ENCODE results near the gene SLC35B2. TPM values are rescaled to one million over a fixed set of nuclear protein-coding genes. Genes with fewer than 3 reads are reported as not detected.

The SLC35B2 gene
- total RNA-seq, 1 donor from 2014 or later = 77.0 TPM

- Mint-ChIP-seq H3K36me3 (ENCODE audit: unreplicated experiment) (peaks cover 52% of the 10 kb centered on the region), H3K27ac (ENCODE audit: unreplicated experiment) (no peak overlapping the region), H3K4me3 (ENCODE audit: unreplicated experiment) (peak overlapping the region; percentile 93), H3K27me3 (ENCODE audit: unreplicated experiment) (no peaks in the 10 kb centered on the region), H3K9me3 (ENCODE audit: unreplicated experiment) (no peaks in the 10 kb centered on the region), H3K4me1 (ENCODE audit: unreplicated experiment) (peaks cover 45% of the 10 kb centered on the region)
- TF ChIP-seq, protein P1, sequence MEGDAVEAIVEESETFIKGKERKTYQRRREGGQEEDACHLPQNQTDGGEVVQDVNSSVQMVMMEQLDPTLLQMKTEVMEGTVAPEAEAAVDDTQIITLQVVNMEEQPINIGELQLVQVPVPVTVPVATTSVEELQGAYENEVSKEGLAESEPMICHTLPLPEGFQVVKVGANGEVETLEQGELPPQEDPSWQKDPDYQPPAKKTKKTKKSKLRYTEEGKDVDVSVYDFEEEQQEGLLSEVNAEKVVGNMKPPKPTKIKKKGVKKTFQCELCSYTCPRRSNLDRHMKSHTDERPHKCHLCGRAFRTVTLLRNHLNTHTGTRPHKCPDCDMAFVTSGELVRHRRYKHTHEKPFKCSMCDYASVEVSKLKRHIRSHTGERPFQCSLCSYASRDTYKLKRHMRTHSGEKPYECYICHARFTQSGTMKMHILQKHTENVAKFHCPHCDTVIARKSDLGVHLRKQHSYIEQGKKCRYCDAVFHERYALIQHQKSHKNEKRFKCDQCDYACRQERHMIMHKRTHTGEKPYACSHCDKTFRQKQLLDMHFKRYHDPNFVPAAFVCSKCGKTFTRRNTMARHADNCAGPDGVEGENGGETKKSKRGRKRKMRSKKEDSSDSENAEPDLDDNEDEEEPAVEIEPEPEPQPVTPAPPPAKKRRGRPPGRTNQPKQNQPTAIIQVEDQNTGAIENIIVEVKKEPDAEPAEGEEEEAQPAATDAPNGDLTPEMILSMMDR (IDR thresholded peaks at IDR 0.05) = no peak
- no peak for DNase-seq (ENCODE audit: extremely low spot score, unreplicated experiment)
These were observed 8.1 kb downstream of the SLC35B2 start for GRCh38 chr6:44249082-44249748.

GRCh38 chr6:44248579-44248978 is 8.7 kb downstream of the SLC35B2 start:
- DNase-seq (ENCODE audit: extremely low spot score, unreplicated experiment) = no peak
- peaks cover 49% of the 10 kb centered on the region for H3K36me3 Mint-ChIP-seq (ENCODE audit: unreplicated experiment)
- H3K4me3 Mint-ChIP-seq (ENCODE audit: unreplicated experiment) = peak overlapping the region; percentile 93
- no peaks in the 10 kb centered on the region for H3K9me3 Mint-ChIP-seq (ENCODE audit: unreplicated experiment)
- TF ChIP-seq, protein P1 (IDR thresholded peaks at IDR 0.05) = no peak
- no peaks in the 10 kb centered on the region for H3K27me3 Mint-ChIP-seq (ENCODE audit: unreplicated experiment)
- peak overlapping the region; percentile 96 for H3K27ac Mint-ChIP-seq (ENCODE audit: unreplicated experiment)
- H3K4me1 Mint-ChIP-seq (ENCODE audit: unreplicated experiment) = peaks cover 39% of the 10 kb centered on the region

DNA sequence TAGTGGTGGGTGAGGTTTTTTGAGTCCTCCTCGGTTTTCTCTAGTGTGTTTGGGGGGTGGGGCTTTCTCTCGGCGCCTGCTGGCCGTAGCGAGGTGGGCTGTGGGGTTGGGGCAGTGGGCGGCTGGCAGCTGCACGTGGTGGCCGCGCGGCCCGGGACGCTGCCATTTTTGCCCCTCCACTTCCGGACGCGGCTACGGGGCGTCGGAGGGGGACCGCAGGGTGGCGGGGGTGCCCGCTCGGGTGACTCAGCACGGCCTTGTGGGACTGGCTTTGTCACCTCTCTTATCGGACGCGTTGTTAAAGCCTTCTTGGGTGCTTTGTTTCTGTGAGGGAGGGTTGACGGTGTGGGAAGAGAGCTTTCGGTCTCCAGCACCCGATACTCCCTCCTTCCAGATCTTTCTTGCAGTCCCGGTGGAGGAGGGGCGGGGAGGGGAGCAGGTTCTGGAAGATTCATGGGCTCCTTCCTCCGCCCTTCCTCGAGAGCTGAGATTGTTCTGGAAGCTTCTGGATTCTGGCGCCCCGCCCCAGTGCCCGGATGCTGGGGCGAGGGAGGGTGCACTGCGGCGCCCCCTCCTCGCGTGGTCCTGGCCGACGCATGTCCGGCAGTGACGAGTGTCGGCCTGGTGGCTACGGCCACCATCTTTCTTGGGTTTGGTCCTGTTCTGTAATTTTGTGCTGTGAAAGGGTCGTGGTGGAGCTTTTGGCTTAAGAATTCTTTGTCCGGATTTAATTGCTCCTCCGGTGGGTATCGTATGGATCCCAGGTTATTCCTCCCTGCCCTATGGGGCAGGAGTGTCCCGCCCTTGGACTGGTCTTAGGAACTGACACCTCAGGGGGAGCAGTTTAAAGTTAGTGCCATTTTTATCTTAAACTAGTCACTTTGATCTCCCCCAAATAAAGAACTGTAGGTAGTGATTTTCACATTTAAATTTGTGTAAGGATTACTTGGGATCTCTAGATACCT is 9.7 kb downstream of the SLC35B2 start:
- H3K9me3 Mint-ChIP-seq (ENCODE audit: unreplicated experiment) = no peaks in the 10 kb centered on the region
- H3K4me3 Mint-ChIP-seq (ENCODE audit: unreplicated experiment) = peak overlapping the region; percentile 93
- no peak for DNase-seq (ENCODE audit: extremely low spot score, unreplicated experiment)
- TF ChIP-seq, protein P1 (IDR thresholded peaks at IDR 0.05) = no peak
- peak overlapping the region; percentile 96 for H3K27ac Mint-ChIP-seq (ENCODE audit: unreplicated experiment)
- no peaks in the 10 kb centered on the region for H3K27me3 Mint-ChIP-seq (ENCODE audit: unreplicated experiment)
- H3K36me3 Mint-ChIP-seq (ENCODE audit: unreplicated experiment) = peaks cover 39% of the 10 kb centered on the region
- H3K4me1 Mint-ChIP-seq (ENCODE audit: unreplicated experiment) = peaks cover 31% of the 10 kb centered on the region

- Mint-ChIP-seq H3K27me3 (ENCODE audit: unreplicated experiment) (no peaks in the 10 kb centered on the region), H3K4me1 (ENCODE audit: unreplicated experiment) (peaks cover 31% of the 10 kb centered on the region), H3K4me3 (ENCODE audit: unreplicated experiment) (peak within 1 kb of the TSS; percentile 93), H3K27ac (ENCODE audit: unreplicated experiment) (peak within 1 kb of the TSS; percentile 96), H3K36me3 (ENCODE audit: unreplicated experiment) (peaks cover 32% of the 10 kb centered on the region), H3K9me3 (ENCODE audit: unreplicated experiment) (no peaks in the 10 kb centered on the region)
- DNase-seq (ENCODE audit: extremely low spot score, unreplicated experiment) = peak; percentile 96
- TF ChIP-seq, protein P1 (IDR thresholded peaks at IDR 0.05) = no peak
These were observed 10.5 kb downstream of the SLC35B2 start, which contains the start of gene HSP90AB1 for GRCh38 chr6:44246663-44247337. TSS of gene HSP90AB1 (plus strand) at chr6:44247101. CDS start at chr6:44248630, 1,529 bp downstream.

All from osteocyte (in vitro differentiated cells).